Hepatocyte (in vitro differentiated cells): ENCODE results near the gene TMEM100. TPM values are rescaled to one million over a fixed set of nuclear protein-coding genes. Genes with fewer than 3 reads are reported as not detected.

Source experiments
- DNase-seq: peaks from one replicate; pipeline ENCODE4 v3.0.0-alpha.2; 2016; ENCODE audit warnings: low spot score
- H2AFZ ChIP-seq: fragments of 200-600 bp; sonication (generic); 2 replicates; pipeline ENCODE4 v1.6.0; 2016; ENCODE audit warnings: antibody characterized with exemption, mild to moderate bottlenecking
- H3K27ac ChIP-seq: fragments of 200-600 bp; sonication (generic); 2 replicates; pipeline ENCODE4 v1.5.1; 2016; ENCODE audit warnings: mild to moderate bottlenecking
- H3K27me3 ChIP-seq: fragments of 200-600 bp; sonication (generic); 2 replicates; pipeline ENCODE4 v1.6.1; 2016
- H3K36me3 ChIP-seq: fragments of 200-600 bp; sonication (generic); replicated peaks from 2 replicates; pipeline ENCODE4 v1.5.1; 2016; ENCODE audit warnings: low read depth; ENCODE audit not compliant: insufficient read depth
- H3K4me1 ChIP-seq: fragments of 200-600 bp; sonication (generic); 2 replicates; pipeline ENCODE4 v1.5.1; 2016; ENCODE audit warnings: mild to moderate bottlenecking, moderate library complexity; ENCODE audit not compliant: insufficient read depth
- H3K4me2 ChIP-seq: fragments of 200-600 bp; sonication (generic); 2 replicates; pipeline ENCODE4 v1.6.0; 2016
- H3K4me3 ChIP-seq: fragments of 200-600 bp; sonication (generic); 2 replicates; pipeline ENCODE4 v1.5.1; 2016; ENCODE audit warnings: mild to moderate bottlenecking
- H3K79me2 ChIP-seq: fragments of 200-600 bp; sonication (generic); 2 replicates; pipeline ENCODE4 v1.6.0; 2017; ENCODE audit warnings: mild to moderate bottlenecking
- H3K9me2 ChIP-seq: fragments of 200-600 bp; sonication (generic); replicated peaks from 2 replicates; pipeline ENCODE4 v1.6.0; 2017; ENCODE audit warnings: mild to moderate bottlenecking; ENCODE audit not compliant: insufficient read depth
- H3K9me3 ChIP-seq: fragments of 200-600 bp; sonication (generic); 2 replicates; pipeline ENCODE4 v1.5.1; 2016; ENCODE audit warnings: low read depth, mild to moderate bottlenecking
- H4K20me1 ChIP-seq: fragments of 200-600 bp; sonication (generic); 2 replicates; pipeline ENCODE4 v1.6.0; 2016; ENCODE audit warnings: mild to moderate bottlenecking; ENCODE audit not compliant: insufficient read depth, poor library complexity, severe bottlenecking
- EZH2 ChIP-seq: fragments of 200-600 bp; sonication (generic); IDR thresholded peaks from 2 replicates; pipeline ENCODE4 v1.6.1; 2016; ENCODE audit warnings: antibody characterized with exemption, mild to moderate bottlenecking, borderline replicate concordance
- EZH2phosphoT487 ChIP-seq: fragments of 200-600 bp; sonication (generic); IDR thresholded peaks from one replicate; pipeline ENCODE4 v1.6.1; 2018; ENCODE audit warnings: antibody characterized with exemption, mild to moderate bottlenecking, low read depth, moderate library complexity; ENCODE audit not compliant: unreplicated experiment, severe bottlenecking
- WGBS: methylation state at CpG from one replicate; pipeline ENCODE4 v1.1.6; 2016; ENCODE audit warnings: low lambda C conversion rate; ENCODE audit errors: missing lambda C conversion rate; 5-methylcytosine and 5-hydroxymethylcytosine counted together
- polyA plus RNA-seq: library from polyadenylated mRNA; unstranded; fragments of >200 nt; fragmentation: Nextera tagmentation; extraction: Ambion mirVana; gene quantifications from 2 replicates; pipeline ENCODE4 v1.2.1, GENCODE V29; 2016
- total RNA-seq: library from RNA; depleted of rRNA; stranded (reverse); fragments of >200 nt; gene quantifications from 2 replicates; pipeline ENCODE4 v1.2.3, GENCODE V29; 2014
- TF ChIP-seq, protein P1 (sequence below): fragments of 200-600 bp; sonication (generic); IDR thresholded peaks from 2 replicates; pipeline ENCODE4 v1.5.1; 2016; ENCODE audit warnings: antibody characterized with exemption, mild to moderate bottlenecking; ENCODE audit not compliant: poor library complexity

Gene TMEM100
- total and polyA plus RNA-seq, 2 experiments from 2014 or later = 9.3 to 18.5 TPM

GRCh38 chr17:55693254-55694216, 29.1 kb downstream of the TMEM100 start:
- no peaks in the 10 kb centered on the region for H3K36me3 ChIP-seq
- H3K9me3 ChIP-seq = no peaks in the 10 kb centered on the region
- H4K20me1 ChIP-seq = no peaks in the 10 kb centered on the region
- H3K4me1 ChIP-seq = peaks cover 13% of the 10 kb centered on the region
- H3K79me2 ChIP-seq = no peaks in the 10 kb centered on the region
- 52% methylated on average over 5 of the region's 5 CpGs for WGBS
- H3K27me3 ChIP-seq = no peaks in the 10 kb centered on the region
- peak; percentile 54 for DNase-seq
- no peaks in the 10 kb centered on the region for H3K9me2 ChIP-seq
- peak overlapping the region; percentile 62 for H3K27ac ChIP-seq
- H3K4me3 ChIP-seq = no peak overlapping the region
- TF ChIP-seq EZH2 (no peak), EZH2phosphoT487 (no peak)
- TF ChIP-seq, protein P1, sequence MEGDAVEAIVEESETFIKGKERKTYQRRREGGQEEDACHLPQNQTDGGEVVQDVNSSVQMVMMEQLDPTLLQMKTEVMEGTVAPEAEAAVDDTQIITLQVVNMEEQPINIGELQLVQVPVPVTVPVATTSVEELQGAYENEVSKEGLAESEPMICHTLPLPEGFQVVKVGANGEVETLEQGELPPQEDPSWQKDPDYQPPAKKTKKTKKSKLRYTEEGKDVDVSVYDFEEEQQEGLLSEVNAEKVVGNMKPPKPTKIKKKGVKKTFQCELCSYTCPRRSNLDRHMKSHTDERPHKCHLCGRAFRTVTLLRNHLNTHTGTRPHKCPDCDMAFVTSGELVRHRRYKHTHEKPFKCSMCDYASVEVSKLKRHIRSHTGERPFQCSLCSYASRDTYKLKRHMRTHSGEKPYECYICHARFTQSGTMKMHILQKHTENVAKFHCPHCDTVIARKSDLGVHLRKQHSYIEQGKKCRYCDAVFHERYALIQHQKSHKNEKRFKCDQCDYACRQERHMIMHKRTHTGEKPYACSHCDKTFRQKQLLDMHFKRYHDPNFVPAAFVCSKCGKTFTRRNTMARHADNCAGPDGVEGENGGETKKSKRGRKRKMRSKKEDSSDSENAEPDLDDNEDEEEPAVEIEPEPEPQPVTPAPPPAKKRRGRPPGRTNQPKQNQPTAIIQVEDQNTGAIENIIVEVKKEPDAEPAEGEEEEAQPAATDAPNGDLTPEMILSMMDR = no peak
- H2AFZ ChIP-seq = no peak overlapping the region
- peak overlapping the region; percentile 3 for H3K4me2 ChIP-seq

GRCh38 chr17:55692276-55692675, 30.4 kb downstream of the TMEM100 start:
- Histone ChIP-seq H4K20me1 (no peaks in the 10 kb centered on the region), H2AFZ (no peak overlapping the region), H3K27me3 (no peaks in the 10 kb centered on the region), H3K9me3 (no peaks in the 10 kb centered on the region), H3K4me2 (no peak overlapping the region), H3K4me1 (peaks cover 13% of the 10 kb centered on the region), H3K4me3 (no peak overlapping the region), H3K27ac (no peak overlapping the region), H3K9me2 (no peaks in the 10 kb centered on the region), H3K36me3 (no peaks in the 10 kb centered on the region), H3K79me2 (no peaks in the 10 kb centered on the region)
- DNase-seq = no peak
- WGBS = 66% methylated on average over 2 of the region's 2 CpGs
- TF ChIP-seq EZH2 (no peak), EZH2phosphoT487 (no peak)
- TF ChIP-seq, protein P1 = no peak

DNA sequence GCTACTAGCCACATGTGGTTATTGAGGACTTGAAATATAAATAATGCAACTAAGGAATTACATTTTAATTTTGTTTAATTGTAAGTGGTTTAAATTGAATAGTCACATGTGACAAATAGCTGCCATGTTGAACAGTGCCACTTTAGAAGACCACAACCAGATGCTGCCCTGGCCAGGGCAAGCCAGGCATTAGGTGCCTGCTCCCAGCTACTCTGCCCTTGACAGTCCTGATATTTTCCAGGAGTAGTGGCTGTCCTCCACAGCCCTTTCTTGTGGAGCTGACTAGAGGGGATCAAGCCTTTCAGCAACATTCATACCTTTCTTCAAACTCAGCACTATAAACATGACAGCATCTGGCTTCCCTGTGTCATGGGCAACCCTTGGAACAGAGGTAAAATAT, 31.0 kb downstream of the TMEM100 start:
- Histone ChIP-seq H4K20me1 (no peaks in the 10 kb centered on the region), H3K4me1 (peaks cover 13% of the 10 kb centered on the region), H3K4me3 (no peak overlapping the region), H3K27me3 (no peaks in the 10 kb centered on the region), H2AFZ (no peak overlapping the region), H3K79me2 (no peaks in the 10 kb centered on the region), H3K4me2 (no peak overlapping the region), H3K9me2 (no peaks in the 10 kb centered on the region), H3K36me3 (no peaks in the 10 kb centered on the region), H3K9me3 (no peaks in the 10 kb centered on the region), H3K27ac (no peak overlapping the region)
- TF ChIP-seq EZH2 = no peak
- TF ChIP-seq, protein P1 = no peak
- no peak for TF ChIP-seq EZH2phosphoT487
- DNase-seq = no peak
